ENCODE results near the gene EXD1.

GRCh38 chr15:41219381-41219780 is 11.2 kb downstream of the EXD1 start:
- TF ChIP-seq, protein P1, sequence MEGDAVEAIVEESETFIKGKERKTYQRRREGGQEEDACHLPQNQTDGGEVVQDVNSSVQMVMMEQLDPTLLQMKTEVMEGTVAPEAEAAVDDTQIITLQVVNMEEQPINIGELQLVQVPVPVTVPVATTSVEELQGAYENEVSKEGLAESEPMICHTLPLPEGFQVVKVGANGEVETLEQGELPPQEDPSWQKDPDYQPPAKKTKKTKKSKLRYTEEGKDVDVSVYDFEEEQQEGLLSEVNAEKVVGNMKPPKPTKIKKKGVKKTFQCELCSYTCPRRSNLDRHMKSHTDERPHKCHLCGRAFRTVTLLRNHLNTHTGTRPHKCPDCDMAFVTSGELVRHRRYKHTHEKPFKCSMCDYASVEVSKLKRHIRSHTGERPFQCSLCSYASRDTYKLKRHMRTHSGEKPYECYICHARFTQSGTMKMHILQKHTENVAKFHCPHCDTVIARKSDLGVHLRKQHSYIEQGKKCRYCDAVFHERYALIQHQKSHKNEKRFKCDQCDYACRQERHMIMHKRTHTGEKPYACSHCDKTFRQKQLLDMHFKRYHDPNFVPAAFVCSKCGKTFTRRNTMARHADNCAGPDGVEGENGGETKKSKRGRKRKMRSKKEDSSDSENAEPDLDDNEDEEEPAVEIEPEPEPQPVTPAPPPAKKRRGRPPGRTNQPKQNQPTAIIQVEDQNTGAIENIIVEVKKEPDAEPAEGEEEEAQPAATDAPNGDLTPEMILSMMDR (optimal IDR thresholded peaks at IDR 0.05 in 1 of 3, IDR thresholded peaks at IDR 0.05 in 1 of 3, conservative IDR thresholded peaks at IDR 0.05 in 1 of 3; ENCODE audit: extremely low read depth in 1 of 3, insufficient read depth in 2 of 3, low read length in 3 of 3): no peak
- no peak for TF ChIP-seq EZH2 (IDR thresholded peaks at IDR 0.05; ENCODE audit: low read length)

Data from keratinocyte (primary cell).